HG03378 (cell line): Measurements from ENCODE around the gene RHBDD1.
A peak's percentile ranks its signal among the peaks of the same experiment; 100 is the strongest.

Source experiments
- ATAC-seq: cut with Tn5 transposase; IDR thresholded peaks from one replicate; pipeline ENCODE4 v1.9.1; 2021; ENCODE audit warnings: mild to moderate bottlenecking, moderate library complexity; ENCODE audit not compliant: unreplicated experiment

RHBDD1 gene

DNA sequence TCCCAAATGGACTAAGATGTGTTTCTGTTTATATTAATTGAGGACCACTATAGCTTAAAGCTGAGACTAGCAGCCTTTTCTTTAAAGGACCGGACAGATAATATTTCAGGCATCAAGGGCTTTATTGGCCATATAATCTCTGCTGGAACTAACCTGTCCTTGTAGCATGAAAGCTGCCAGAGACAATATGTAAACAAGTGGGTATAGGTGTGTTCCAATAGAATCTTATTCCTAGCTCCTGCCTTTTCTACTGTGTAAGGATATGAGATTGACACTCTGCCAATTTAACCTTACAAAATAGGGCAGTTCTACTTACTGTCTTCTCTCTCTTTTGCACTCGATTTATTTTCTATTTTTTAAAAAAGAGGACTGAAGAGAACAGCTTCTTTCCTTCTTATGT, 74.0 kb downstream of the RHBDD1 start:
- no peak for ATAC-seq

DNA sequence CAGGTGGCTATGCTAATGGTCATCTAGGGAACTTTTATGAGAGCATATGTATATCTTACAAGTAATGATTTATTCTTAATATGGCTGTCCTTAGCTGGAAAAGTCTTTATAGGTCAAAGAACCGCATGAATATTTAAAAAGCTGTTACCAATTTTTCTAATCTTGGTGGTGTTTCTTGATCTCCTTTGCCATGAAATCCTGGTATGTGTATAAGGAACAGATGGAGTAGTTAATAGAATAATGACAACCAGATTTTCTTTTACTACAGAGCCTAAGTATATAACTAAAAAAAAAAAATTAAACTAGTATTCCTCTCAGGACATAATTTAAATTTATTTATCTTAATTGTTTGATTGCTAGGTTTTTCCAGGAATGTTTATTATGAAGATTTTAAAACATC, 74.5 kb downstream of the RHBDD1 start:
- ATAC-seq: no peak

DNA sequence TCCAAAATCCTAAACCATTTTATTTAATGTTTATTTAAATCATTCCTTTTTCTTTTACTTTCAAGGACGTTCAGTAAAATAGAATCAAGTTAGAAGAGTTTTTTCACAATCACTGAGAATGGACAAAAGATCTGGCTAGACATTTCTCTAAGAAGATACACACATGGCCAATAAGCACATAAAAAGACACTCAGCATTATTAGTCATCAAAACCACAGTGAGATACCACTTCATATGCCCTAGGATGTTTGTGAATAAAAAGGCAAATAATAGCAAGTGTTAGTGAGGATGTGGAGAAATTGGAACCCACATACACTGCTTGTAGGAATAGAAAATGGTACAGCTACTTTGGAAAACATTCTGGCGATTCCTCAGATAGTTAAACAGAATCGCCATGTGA, 76.1 kb downstream of the RHBDD1 start:
- ATAC-seq: no peak

DNA sequence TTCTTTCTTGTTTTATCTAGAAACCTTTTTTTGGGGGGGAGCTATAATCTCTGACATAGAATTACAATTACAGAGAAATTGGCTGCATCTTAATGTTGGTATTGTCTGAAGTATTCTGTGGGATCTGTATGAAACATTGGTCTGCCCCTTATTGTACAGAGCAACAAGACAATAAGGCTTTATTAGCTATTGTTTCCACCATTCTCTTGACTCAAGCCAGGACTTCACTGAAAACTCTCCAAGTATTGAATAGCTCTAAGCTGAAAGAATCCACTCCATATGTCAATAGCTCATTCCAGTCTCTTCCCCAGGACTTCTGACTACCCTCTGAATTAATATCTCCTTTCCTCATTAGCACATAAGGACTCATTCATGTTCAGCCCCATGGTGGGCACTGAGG, 77.8 kb downstream of the RHBDD1 start:
- no peak for ATAC-seq

DNA sequence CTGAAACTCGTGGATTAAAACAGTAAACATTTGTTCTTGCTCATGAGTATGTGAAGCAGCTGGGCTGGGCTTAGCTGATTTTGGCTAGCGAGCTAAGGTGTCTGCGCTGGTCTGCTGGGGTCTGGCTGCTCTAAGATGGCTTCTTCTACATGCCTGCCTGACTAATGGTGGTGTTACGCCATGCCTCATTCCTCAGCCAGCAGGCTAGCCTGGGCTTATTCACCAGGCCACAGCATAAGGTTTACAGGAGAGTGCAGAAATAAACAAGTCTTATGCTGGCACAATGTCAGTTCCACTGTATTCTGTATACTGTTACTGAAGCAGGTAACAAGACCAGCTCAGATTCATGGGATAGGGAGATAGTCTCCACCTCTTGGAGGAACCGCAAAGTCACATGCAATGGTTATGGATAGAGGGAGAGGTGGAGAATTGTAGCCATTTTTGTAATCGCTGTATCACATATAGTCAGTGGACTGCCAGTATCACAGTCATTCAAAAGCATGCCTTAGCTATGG, 80.0 kb downstream of the RHBDD1 start:
- ATAC-seq: no peak

DNA sequence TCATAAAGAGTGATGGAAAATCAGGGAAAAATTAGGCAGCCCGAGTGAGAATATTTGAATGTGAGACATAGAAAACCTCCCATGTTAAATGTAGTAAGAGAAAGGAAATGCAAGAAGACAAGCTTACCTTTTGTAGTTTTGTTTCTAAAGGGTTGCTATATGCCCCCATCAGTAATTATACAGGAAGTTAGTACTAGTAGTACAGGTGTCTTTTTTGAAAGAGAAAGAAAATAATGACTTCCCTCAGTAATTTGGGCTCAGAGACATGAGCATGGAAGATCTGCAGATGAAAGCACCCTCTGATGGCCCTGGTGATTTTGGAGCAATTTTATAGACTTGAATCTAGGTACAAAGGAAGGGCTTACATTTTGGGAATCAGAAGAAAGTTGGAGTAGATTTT, 80.8 kb downstream of the RHBDD1 start:
- peak; percentile 66 for ATAC-seq

DNA sequence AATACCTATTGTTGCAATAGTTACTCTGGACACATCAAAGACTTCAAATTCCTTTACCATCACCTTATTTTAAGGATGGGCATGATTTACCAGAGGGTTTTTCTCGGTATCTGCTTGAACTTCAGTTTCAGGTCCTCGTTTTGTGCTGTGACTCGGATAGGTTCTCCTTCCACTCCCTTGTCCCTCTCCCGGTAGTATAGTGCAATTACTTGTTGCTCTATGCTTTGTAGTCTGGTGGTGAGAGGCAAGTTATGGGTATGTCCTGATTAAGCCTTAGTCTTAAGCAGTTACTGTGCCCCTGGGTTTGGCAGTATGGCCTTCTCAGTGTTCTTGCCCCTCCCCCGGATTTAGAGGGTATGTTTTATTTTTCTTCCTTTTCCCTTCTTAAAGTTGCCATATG, 96.6 kb downstream of the RHBDD1 start:
- no peak for ATAC-seq

DNA sequence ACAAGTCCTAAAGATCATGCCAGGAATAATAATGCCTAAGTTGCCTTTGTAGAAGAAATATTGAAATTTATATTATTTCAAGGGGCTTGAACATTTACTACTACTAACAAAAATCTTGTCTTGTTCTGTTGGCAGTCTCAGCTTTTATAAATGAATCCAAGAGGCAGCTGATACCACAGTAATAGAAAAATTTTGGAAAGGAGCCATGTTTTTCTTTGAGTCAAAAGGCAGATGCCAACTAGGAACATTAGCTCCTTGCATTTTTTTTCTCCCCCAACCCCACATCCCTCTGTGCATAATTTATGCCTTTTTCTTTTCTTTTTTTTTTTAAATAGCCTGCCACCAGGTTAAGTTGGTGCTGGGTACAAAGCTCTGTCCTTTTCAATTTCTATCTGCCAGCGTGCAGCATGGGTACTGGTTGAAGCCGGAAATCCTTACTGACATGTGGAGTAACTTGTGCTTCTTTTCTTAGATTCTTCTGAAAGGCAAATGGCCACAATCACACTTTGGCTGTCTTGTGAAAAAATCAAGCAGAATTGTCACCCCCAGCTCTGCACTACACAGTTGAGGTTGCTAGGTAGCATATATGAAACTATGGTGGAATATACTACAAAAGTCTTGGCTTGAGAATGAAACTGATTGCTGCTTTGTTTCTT, 98.8 kb downstream of the RHBDD1 start:
- no peak for ATAC-seq

DNA sequence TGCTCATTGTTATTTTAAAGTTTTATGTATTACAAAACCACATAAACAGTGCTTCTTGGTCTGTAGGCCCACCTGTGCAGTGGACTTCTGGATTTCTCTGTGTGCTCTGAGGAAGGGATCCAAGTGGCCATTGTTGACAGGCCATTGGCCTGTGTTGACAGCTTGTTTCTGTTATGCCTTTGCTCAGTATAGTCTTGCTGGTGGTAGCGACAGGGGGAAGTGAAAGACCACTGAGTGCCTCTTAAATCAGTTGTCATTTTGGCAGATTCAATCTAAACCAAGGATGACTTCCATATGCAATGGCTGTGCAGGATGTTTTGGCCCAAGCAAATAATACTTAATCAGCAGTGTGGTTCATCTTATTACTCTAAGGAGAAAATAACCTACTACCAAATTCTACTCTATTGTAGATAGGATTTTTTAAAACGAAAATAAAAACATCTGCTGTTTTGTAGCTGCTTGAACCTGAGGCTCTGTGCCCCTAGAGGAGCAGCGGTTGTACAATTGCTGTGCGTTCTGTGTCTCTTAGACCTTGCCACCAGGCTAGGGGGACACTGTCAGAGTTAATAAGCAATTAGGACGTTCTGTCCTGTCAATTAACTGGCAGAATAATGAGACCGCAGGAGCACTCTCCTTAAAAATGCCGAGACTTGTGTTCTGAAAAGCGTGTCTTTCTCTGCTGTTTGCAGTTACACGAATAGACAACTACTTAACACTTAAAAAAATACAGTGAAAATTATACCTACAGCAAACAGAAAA, 108.2 kb downstream of the RHBDD1 start:
- no peak for ATAC-seq

DNA sequence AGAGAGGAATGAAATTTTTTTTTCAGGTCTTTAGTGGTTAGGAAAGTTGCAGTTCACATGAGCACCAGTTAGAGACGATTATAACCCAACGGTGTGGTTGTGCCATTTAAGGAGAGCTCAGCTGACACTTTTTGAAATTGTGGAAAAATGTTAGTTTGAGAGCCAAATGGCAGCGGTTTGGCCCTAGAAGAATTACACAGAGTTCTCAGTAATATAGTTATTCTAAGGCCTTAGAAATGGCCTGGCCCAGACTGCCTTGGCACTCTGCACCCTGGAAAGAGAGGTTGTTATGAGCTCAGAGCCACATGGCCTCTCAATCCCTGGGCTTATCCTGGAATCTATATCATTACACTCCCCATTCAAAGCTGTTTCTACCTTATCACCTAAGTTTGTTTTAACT, 117.4 kb downstream of the RHBDD1 start:
- ATAC-seq: no peak

DNA sequence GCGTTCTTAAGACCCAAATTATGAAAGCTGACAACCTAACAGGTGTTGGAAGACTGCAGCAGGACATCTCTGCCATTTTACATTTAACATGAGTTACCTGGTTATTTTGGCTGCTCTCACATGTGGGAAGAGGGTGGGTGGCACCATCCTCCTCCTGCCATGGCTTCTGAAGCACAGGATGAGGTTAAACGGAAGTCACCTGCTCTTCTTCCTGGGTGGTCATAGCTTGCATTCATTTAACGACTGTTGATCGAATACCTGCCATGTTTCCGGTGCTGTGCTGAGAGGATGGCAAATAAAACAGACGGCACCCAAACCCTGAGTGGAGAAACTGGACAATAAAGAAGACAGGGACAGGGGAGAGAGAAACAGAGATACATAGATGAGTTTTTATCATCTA, 118.0 kb downstream of the RHBDD1 start:
- ATAC-seq: no peak

DNA sequence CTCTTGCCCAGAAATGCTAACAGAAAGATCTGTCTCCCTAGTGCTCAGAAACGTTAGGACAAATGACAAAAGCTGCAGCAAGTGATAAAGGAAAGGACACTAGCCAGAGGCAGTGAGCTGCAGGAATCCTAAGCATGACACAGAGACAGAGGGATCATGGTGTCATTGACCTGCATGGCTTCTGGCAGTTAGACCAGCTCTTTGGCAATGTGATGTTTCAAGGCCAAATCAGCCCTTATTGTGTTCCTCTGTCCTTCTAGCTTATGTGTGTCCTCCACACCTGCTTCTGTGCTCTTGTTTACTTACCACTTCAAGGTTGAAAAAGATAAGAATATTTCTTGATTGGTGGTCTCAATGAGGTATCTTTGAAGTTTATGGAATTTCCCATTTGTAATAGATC, 120.8 kb downstream of the RHBDD1 start:
- ATAC-seq: no peak

DNA sequence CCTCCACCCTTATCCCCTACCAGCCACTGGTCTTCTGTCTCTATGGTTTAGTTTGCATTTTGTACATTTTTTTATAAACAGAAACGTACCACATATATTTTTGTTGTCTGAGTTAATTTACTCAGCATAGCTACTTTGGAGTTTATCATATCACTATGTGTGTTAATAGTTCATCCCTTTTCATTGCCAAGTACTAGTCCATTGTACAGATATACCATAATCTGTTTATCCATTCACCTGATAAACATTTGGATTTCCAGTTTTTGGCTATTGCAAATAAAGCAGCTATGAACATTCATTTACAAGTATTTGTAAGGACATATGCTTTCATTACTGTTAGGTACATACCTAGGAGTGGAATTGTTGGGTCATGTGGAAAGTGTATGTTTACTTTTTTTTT, 123.6 kb downstream of the RHBDD1 start:
- no peak for ATAC-seq

DNA sequence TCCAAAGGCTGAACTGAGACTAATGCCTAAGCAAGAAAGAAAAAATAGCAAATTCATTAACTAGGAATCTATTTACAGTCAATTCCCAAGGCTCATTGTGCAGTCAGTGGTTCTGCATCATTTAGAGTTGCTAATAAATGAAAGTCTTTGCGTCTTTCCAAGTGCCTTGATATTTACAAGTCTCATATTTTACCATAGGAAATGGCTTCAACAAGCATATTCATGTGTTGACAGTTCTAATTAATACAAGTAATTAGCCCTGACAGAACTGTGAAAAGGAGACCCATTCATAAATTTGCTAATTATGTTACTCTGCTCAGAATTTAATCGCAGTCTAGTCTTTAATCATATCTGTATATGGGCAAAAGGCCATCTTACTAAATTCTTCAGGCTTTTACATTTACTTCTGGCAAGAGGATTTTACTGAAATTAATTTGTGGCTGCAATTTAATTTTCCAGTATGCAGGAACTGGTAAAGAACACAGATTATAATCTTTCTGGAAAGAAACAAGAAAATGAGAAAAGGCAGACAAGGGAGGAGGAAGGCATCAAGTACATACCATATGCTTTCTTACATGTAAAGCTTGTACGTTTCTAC, 126.4 kb downstream of the RHBDD1 start:
- no peak for ATAC-seq

DNA sequence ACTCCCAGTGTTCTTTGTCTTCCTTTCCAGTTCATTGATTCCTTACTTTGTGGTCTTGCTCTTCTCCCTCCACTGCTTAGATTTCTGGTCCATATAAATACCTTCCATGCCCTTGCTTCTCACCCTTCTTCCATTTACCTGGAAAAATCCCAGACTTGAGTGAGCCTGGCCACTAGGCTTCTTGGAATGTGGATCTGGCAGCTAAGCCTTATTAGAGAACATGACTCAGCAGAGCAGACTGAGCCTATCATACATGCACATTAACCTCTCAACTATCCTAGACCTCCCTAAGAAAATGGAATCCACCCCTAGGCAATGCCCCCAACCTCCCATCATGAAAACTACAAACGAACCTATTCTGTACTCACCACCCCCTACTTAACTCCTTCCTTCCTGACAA, 127.7 kb downstream of the RHBDD1 start:
- ATAC-seq: no peak

DNA sequence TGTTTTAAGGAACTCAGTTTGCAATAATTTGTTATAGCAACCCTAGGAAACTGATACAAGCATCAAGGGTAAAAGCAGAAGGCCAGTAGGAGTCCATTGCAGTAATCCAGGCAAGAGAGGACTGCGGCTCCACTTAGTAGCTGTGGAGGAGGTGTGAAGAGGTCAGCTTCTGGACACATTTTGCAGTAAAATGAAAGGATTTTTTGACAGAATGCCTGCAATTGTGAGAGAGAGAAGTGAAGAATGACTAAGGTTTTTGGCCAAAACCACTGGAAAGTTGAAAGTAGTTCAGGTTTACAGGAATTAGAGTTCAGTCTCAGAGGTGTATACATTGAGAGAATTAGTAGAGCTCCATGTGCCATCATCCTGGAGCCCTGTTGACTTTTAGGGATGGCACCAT, 129.5 kb downstream of the RHBDD1 start:
- no peak for ATAC-seq

DNA sequence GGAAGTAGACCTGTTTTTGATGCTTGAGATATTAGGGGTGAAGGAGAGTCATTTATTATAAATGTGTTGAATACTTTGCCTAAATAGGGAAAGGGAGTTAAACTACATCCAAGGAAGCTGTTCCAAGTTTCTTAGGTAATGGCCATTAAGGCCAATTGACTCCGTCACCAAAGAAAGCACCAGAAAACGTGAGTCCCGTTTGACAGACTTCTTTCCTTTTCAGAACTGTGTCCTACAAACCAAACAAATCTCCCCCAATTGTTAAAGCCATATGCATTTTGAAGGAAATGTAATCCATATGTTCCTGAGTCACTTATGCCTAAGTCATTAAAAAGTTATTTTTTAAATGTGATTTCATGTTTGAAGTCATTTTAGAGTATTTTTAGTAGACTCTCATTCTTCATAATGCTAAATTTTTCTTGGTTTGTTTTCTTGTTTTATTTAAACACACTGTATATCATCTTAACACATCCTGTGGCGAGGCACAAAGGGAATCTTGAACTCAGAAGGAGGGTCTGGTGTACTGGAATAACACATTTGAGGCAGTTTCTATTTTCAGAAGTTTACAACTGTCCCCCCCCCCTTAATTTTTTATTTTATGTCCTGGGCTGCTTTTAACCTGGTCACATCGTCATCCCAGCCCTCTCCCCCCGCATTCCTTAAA, 133.7 kb downstream of the RHBDD1 start:
- ATAC-seq: no peak

DNA sequence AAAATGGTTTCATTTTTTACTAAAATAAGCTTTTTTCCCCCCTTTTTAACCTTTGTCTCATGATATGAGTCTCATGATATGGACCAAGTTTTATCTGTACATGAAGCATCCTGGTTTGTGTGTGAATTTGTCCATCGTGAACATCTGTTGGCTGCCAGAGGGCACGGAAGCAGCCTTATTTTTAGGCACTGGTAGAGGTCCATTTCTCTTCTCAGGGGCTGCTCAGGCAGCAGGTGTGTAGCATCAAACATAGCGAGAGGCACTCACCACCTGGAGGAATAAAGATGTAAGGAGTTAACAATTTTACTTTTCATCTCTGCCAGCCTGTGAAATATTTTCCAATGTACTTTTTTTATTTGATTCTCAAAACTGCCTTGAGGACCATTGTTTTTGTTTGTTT, 134.5 kb downstream of the RHBDD1 start:
- ATAC-seq: no peak

DNA sequence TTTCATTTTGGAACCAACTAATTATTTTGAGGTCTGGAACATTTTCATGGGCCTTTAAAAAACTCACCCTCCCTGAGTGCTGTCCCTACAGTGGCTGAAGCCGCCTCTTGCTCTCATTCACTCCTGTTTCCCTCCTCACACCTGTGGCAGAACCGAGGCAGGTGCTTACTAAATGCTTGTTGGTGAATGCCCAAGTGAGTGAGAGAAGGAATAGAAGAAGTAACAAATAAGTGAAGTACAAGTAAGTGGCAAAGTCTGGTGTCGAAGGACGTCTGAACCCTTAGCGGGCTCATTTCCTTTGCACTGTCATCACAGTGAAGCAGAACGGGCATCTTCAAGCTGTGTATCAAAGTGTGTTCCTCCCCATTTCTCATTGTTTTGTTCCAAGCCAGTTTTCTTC, 135.2 kb downstream of the RHBDD1 start:
- peak; percentile 53 for ATAC-seq

DNA sequence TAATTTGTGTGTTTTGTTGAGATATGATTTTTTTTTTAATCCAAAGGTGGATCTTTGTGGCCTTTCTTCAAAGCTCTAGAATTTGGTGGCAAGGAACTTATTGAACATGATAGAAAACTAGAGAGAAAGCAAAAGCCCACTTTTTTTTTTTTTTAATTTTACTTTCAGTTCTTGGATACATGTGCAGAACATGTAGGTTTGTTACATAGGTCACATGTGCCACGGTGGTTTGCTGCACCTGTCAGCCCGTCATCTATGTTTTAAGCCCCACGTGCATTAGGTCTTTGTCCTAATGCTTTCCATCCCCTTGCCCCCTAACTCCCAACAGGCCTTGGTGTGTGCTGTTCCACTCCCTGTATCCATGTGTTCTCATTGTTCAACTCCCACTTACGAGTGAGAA, 135.9 kb downstream of the RHBDD1 start:
- no peak for ATAC-seq

DNA sequence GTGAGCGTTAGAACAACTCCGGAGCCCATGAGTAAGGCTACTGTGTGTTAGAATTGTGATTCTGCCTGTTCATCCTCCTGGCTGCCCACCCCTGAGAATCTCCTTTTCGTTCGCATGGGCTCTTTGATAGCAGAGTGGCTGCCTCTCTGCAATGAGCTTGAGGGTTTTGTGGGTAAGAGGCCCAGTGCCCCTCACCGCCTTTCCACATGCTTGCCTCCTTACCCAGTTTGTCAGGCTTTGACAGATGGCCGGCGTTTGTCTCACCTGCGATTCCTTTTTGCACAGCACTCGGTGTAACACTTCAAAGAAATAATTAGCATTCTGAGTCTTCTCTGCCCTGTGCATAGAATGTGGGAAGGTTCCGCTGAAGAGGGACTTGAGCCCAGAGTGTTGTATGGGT, 138.0 kb downstream of the RHBDD1 start:
- ATAC-seq: no peak

DNA sequence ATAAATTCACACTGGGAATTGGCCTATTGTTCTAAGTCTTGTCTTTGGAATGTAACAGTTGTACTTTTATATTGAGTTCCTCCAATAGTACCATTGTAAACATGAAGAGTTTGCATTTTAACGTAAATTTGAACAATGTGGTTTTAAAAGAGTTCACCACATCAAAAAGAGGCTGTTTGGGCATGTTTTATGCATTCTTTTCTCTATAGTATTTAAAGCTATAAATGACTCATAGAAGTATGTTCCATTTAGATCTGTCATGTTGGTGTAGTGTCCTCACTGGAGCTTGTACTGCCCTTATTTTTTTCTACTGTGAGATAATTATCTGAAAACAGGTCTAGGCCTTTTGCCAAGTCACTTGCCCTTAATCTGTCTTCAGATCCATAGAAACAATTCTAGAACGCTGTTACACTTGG, 141.9 kb downstream of the RHBDD1 start:
- no peak for ATAC-seq
